Smooth muscle cell (in vitro differentiated cells): Measurements from ENCODE around the gene NAP1L5. TPM values are rescaled to one million over a fixed set of nuclear protein-coding genes. Genes with fewer than 3 reads are reported as not detected.

ENCODE experiments used
- DNase-seq: peaks from one replicate; lab custom pipeline; 2025; ENCODE audit not compliant: unreplicated experiment; lab: John Stamatoyannopoulos, UW
- H2AFZ ChIP-seq: fragments of 200-600 bp; sonication (generic); 2 replicates; pipeline ENCODE4 v1.6.0; 2016; ENCODE audit warnings: antibody characterized with exemption, low read depth, mild to moderate bottlenecking
- H3F3A ChIP-seq: fragments of 200-600 bp; sonication (generic); 2 replicates; pipeline ENCODE4 v1.6.0; 2017; ENCODE audit warnings: antibody characterized with exemption, low read depth
- H3K27ac ChIP-seq: fragments of 200-600 bp; sonication (generic); 2 replicates; pipeline ENCODE4 v1.5.1; 2016; ENCODE audit warnings: low read depth, mild to moderate bottlenecking
- H3K27me3 ChIP-seq: fragments of 200-600 bp; sonication (generic); 2 replicates; pipeline ENCODE4 v1.6.1; 2016; ENCODE audit warnings: low read depth, mild to moderate bottlenecking
- H3K36me3 ChIP-seq: fragments of 200-600 bp; sonication (generic); 2 replicates; pipeline ENCODE4 v1.5.1; 2016; ENCODE audit warnings: low read depth
- H3K4me1 ChIP-seq: fragments of 200-600 bp; sonication (generic); 2 replicates; pipeline ENCODE4 v1.5.1; 2016; ENCODE audit warnings: low read depth
- H3K4me2 ChIP-seq: fragments of 200-600 bp; sonication (generic); 2 replicates; pipeline ENCODE4 v1.6.0; 2016; ENCODE audit warnings: mild to moderate bottlenecking
- H3K4me3 ChIP-seq: fragments of 200-600 bp; sonication (generic); 2 replicates; pipeline ENCODE4 v1.5.1; 2016; ENCODE audit warnings: mild to moderate bottlenecking
- H3K79me2 ChIP-seq: fragments of 200-600 bp; sonication (generic); 2 replicates; pipeline ENCODE4 v1.6.0; 2016; ENCODE audit warnings: low read depth, mild to moderate bottlenecking
- H3K9ac ChIP-seq: fragments of 200-600 bp; sonication (generic); 2 replicates; pipeline ENCODE4 v1.6.0; 2016; ENCODE audit warnings: low read depth
- H3K9me3 ChIP-seq: fragments of 200-600 bp; sonication (generic); replicated peaks from 2 replicates; pipeline ENCODE4 v1.5.1; 2016; ENCODE audit warnings: low read depth
- H4K20me1 ChIP-seq: fragments of 200-600 bp; sonication (generic); 2 replicates; pipeline ENCODE4 v1.6.0; 2016; ENCODE audit warnings: low read depth
- CTCF ChIP-seq: fragments of 200-600 bp; sonication (generic); IDR thresholded peaks from 2 replicates; pipeline ENCODE4 v1.5.1; 2017; ENCODE audit warnings: borderline replicate concordance, mild to moderate bottlenecking, antibody characterized with exemption; ENCODE audit not compliant: insufficient read depth, poor library complexity, severe bottlenecking
- WGBS: methylation state at CpG from one replicate; pipeline ENCODE4 v1.1.7; 2016; ENCODE audit warnings: low lambda C conversion rate; 5-methylcytosine and 5-hydroxymethylcytosine counted together
- polyA plus RNA-seq: library from polyadenylated mRNA; unstranded; fragments of >200 nt; fragmentation: Nextera tagmentation; extraction: Ambion mirVana; gene quantifications from 2 replicates; pipeline ENCODE4 v1.2.1, GENCODE V29; 2016
- total RNA-seq: library from RNA; depleted of rRNA; stranded (reverse); fragments of >200 nt; gene quantifications from 2 replicates; pipeline ENCODE4 v1.2.3, GENCODE V29; 2014

NAP1L5 gene
- total and polyA plus RNA-seq, 2 experiments from 2014 or later, result 3.5 to 3.8 TPM

GRCh38 chr4:88722276-88722780 lies 24.7 kb upstream of the NAP1L5 start:
- H3F3A ChIP-seq, result no peaks in the 10 kb centered on the region
- no peak overlapping the region for H3K4me2 ChIP-seq
- WGBS, result 94% methylated on average over 10 of the region's 10 CpGs
- peaks cover 10% of the 10 kb centered on the region for H3K9me3 ChIP-seq
- no peak overlapping the region for H3K27ac ChIP-seq
- no peak for TF ChIP-seq CTCF
- H3K9ac ChIP-seq, result no peak overlapping the region
- H3K36me3 ChIP-seq, result peaks cover 13% of the 10 kb centered on the region
- no peak for DNase-seq
- no peak overlapping the region for H2AFZ ChIP-seq
- no peak overlapping the region for H3K4me3 ChIP-seq
- H3K27me3 ChIP-seq, result no peaks in the 10 kb centered on the region
- H3K4me1 ChIP-seq, result no peaks in the 10 kb centered on the region
- no peaks in the 10 kb centered on the region for H4K20me1 ChIP-seq
- H3K79me2 ChIP-seq, result no peaks in the 10 kb centered on the region

GRCh38 chr4:88720451-88721428 lies 23.1 kb upstream of the NAP1L5 start:
- no peaks in the 10 kb centered on the region for H3K27me3 ChIP-seq

GRCh38 chr4:88719381-88719780 lies 21.8 kb upstream of the NAP1L5 start:
- Histone ChIP-seq H3K9me3 (peaks cover 16% of the 10 kb centered on the region), H3F3A (no peaks in the 10 kb centered on the region), H3K4me3 (no peak overlapping the region), H3K4me2 (no peak overlapping the region), H3K9ac (no peak overlapping the region), H2AFZ (no peak overlapping the region), H3K36me3 (peaks cover 22% of the 10 kb centered on the region), H3K27me3 (no peaks in the 10 kb centered on the region), H3K79me2 (no peaks in the 10 kb centered on the region), H3K4me1 (no peaks in the 10 kb centered on the region), H3K27ac (no peak overlapping the region), H4K20me1 (no peaks in the 10 kb centered on the region)
- no peak for TF ChIP-seq CTCF
- WGBS, result 100% methylated on average over 1 of the region's 1 CpG
- no peak for DNase-seq

More at GRCh38 chr4:88720451-88721428, 23.1 kb upstream of the NAP1L5 start:
- H3K4me3 ChIP-seq, result no peak overlapping the region
- no peak overlapping the region for H2AFZ ChIP-seq
- H3K27ac ChIP-seq, result no peak overlapping the region
- peaks cover 22% of the 10 kb centered on the region for H3K36me3 ChIP-seq
- no peaks in the 10 kb centered on the region for H4K20me1 ChIP-seq
- no peaks in the 10 kb centered on the region for H3F3A ChIP-seq
- WGBS, result 94% methylated on average over 10 of the region's 10 CpGs
- H3K4me1 ChIP-seq, result no peaks in the 10 kb centered on the region
- DNase-seq, result no peak
- H3K9me3 ChIP-seq, result peaks cover 16% of the 10 kb centered on the region
- H3K4me2 ChIP-seq, result no peak overlapping the region
- no peak overlapping the region for H3K9ac ChIP-seq
- H3K79me2 ChIP-seq, result no peaks in the 10 kb centered on the region
- TF ChIP-seq CTCF, result no peak
